D721Med (cell line): ENCODE measurements around the gene IL1RAPL1.

Experiments
- DNase-seq: peaks from one replicate; pipeline ENCODE4 v3.0.0; 2011; ENCODE audit warnings: low spot score; ENCODE audit not compliant: insufficient read length
- FAIRE-seq: peaks from 2 replicates; lab custom pipeline; 2011; peaks lifted over from hg19 to GRCh38; lab: Jason Lieb, UNC
- CTCF ChIP-seq: IDR thresholded peaks from 2 replicates; pipeline ENCODE4 v1.5.1; 2012; ENCODE audit warnings: mild to moderate bottlenecking, control low read depth; ENCODE audit not compliant: insufficient read depth; ENCODE audit errors: missing control alignments

IL1RAPL1 gene

GRCh38 chrX:29922607-29923006 lies 1335.4 kb downstream of the IL1RAPL1 start:
- FAIRE-seq, result no peak
- no peak for TF ChIP-seq CTCF
- no peak for DNase-seq

GRCh38 chrX:29926056-29926455 lies 1338.8 kb downstream of the IL1RAPL1 start:
- DNase-seq (no peak), FAIRE-seq (no peak)
- no peak for TF ChIP-seq CTCF

GRCh38 chrX:29926659-29927058 lies 1339.4 kb downstream of the IL1RAPL1 start:
- TF ChIP-seq CTCF, result no peak
- DNase-seq (no peak), FAIRE-seq (no peak)

DNA sequence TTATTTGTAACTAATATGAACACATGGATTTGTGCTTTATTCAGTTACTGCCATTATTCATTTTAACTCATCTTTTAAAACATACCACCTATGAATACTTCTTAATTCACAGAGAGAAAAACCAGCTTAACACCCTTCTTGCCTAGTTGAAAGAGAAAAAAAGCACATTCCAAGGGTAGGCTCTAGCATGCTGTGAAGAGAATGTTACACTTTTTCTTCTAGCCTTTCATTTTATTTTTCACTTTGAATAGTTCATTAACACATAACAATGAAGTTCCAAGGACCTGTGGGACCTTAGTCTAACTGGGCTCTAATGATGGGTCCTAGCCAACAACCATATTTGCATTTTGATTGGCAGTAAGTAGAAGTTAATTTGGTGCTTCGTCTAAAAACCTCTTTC lies 1348.2 kb downstream of the IL1RAPL1 start:
- DNase-seq, result no peak

GRCh38 chrX:29940750-29941149 lies 1353.5 kb downstream of the IL1RAPL1 start:
- FAIRE-seq, result no peak
- TF ChIP-seq CTCF, result no peak
- no peak for DNase-seq

More for the DNA sequence above, 1348.2 kb downstream of the IL1RAPL1 start:
- no peak for TF ChIP-seq CTCF
- FAIRE-seq, result no peak

DNA sequence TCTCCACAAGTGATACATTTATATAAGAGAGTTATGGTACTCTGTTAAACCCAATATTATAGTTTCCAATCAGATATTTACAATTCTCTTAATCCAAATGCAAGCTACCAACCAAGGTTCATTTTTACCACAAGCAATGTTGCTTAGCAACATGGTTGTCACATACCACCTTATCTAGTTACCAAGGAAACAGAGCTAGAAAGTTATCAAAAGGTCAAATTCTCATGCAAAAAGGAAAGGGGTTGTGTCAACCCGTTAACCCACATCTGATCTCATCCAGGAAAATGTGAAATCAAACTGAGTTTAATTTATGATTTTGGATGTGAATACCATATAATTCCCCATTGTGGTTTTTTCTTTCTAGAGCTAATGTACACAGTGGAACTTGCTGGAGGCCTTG lies 1354.0 kb downstream of the IL1RAPL1 start:
- FAIRE-seq (no peak), DNase-seq (no peak)
- no peak for TF ChIP-seq CTCF

- no peak for TF ChIP-seq CTCF
- FAIRE-seq (no peak), DNase-seq (no peak)
These were observed 1360.0 kb downstream of the IL1RAPL1 start for GRCh38 chrX:29947225-29947624.
